Keratinocyte (primary cell): ENCODE results near the gene CNNM3. TPM values are rescaled to one million over a fixed set of nuclear protein-coding genes. Genes with fewer than 3 reads are reported as not detected.

Experiments used
- DNase-seq: peaks from one replicate; pipeline ENCODE4 v3.0.0-alpha.2; 2011; ENCODE audit warnings: low read depth, missing footprints, low spot score
- FAIRE-seq: peaks from 2 replicates; lab custom pipeline; 2011; peaks lifted over from hg19 to GRCh38; lab: Jason Lieb, UNC
- H2AFZ ChIP-seq: 2 replicates; pipeline ENCODE4 v1.6.0; 2012; ENCODE audit warnings: low read length, control low read depth, inconsistent platforms; ENCODE audit not compliant: control insufficient read depth
- H3K27ac ChIP-seq: 2 replicates; pipeline ENCODE4 v1.5.1; 2011; ENCODE audit warnings: low read length; ENCODE audit not compliant: control insufficient read depth, insufficient read depth
- H3K27me3 ChIP-seq: 3 replicates; pipeline ENCODE4 v1.6.0; 2011; ENCODE audit warnings: low read length; ENCODE audit not compliant: control insufficient read depth, insufficient read depth; ENCODE audit errors: extremely low read depth
- H3K36me3 ChIP-seq, 2 experiments: 2 replicates in 1 of 2; 3 replicates in 1 of 2; pipeline ENCODE4 v1.5.1; 2011; ENCODE audit warnings: low read length in 2 of 2, mild to moderate bottlenecking in 1 of 2; ENCODE audit not compliant: control insufficient read depth in 2 of 2, insufficient read depth in 2 of 2; ENCODE audit errors: extremely low read depth in 1 of 2
- H3K4me1 ChIP-seq: 3 replicates; pipeline ENCODE4 v1.5.1; 2011; ENCODE audit warnings: low read length; ENCODE audit not compliant: control insufficient read depth, insufficient read depth; ENCODE audit errors: extremely low read depth
- H3K4me2 ChIP-seq: 3 replicates; pipeline ENCODE4 v1.6.0; 2011; ENCODE audit warnings: low read depth, low read length; ENCODE audit not compliant: control insufficient read depth, insufficient read depth; ENCODE audit errors: extremely low read depth
- H3K4me3 ChIP-seq, 3 experiments: fragments of 200-600 bp in 1 of 3; sonication (generic) in 1 of 3; 2 replicates in 2 of 3; 3 replicates in 1 of 3; pipeline ENCODE4 v1.5.1; 2011 to 2016; ENCODE audit warnings: low read length in 3 of 3, mild to moderate bottlenecking in 3 of 3, control low read depth in 2 of 3, inconsistent platforms in 1 of 3, low read depth in 1 of 3, mixed read lengths in 1 of 3, mixed run types in 1 of 3, moderate library complexity in 1 of 3; ENCODE audit not compliant: control insufficient read depth in 2 of 3, insufficient read depth in 2 of 3; ENCODE audit errors: extremely low read depth in 1 of 3
- H3K79me2 ChIP-seq: 2 replicates; pipeline ENCODE4 v1.6.0; 2012; ENCODE audit warnings: low read length; ENCODE audit not compliant: control insufficient read depth, insufficient read depth
- H3K9ac ChIP-seq: 3 replicates; pipeline ENCODE4 v1.6.0; 2011; ENCODE audit warnings: low read length; ENCODE audit not compliant: control insufficient read depth, insufficient read depth; ENCODE audit errors: extremely low read depth
- H3K9me1 ChIP-seq: 3 replicates; pipeline ENCODE4 v1.6.0; 2011; ENCODE audit warnings: low read length; ENCODE audit not compliant: control insufficient read depth, insufficient read depth; ENCODE audit errors: extremely low read depth
- H3K9me3 ChIP-seq: 2 replicates; pipeline ENCODE4 v1.5.1; 2012; ENCODE audit warnings: low read depth, low read length; ENCODE audit not compliant: control insufficient read depth
- H4K20me1 ChIP-seq: 3 replicates; pipeline ENCODE4 v1.6.0; 2011; ENCODE audit warnings: low read length; ENCODE audit not compliant: control insufficient read depth, insufficient read depth; ENCODE audit errors: extremely low read depth
- EZH2 ChIP-seq: IDR thresholded peaks from one replicate; pipeline ENCODE4 v1.6.1; 2012; ENCODE audit warnings: inconsistent platforms, mild to moderate bottlenecking, low read length, moderate library complexity
- dilution Hi-C: fragments of 300-500 bp; cut with MboI; formaldehyde crosslinking; loops from one replicate; pipeline ENCODE4 v1.7.0; 2020; ENCODE audit warnings: low sequenced_read_pairs; ENCODE audit not compliant: extremely low pct_ligation_motif_present
- polyA plus RNA-seq, 5 experiments: library from polyadenylated mRNA; depleted of rRNA in 3 of 5; stranded (reverse) in 3 of 5; stranded (forward) in 1 of 5; unstranded in 1 of 5; fragments of >200 nt; gene quantifications; 1 replicate in 1 of 5; 2 replicates in 3 of 5; 3 replicates in 1 of 5; pipeline versions ENCODE4 v1.2.1 to v1.2.3, GENCODE V29; 2011 to 2012; ENCODE audit warnings: missing spikeins in 2 of 5, low read depth in 1 of 5, low replicate concordance in 1 of 5
- TF ChIP-seq, protein P1 (sequence below), 3 experiments: IDR thresholded peaks in 1 of 3; conservative IDR thresholded peaks in 1 of 3; optimal IDR thresholded peaks in 1 of 3; 2 replicates in 2 of 3; 3 replicates in 1 of 3; pipeline versions ENCODE3 to v1.5.1; 2011; ENCODE audit warnings: low read length in 3 of 3, mild to moderate bottlenecking in 3 of 3, moderate library complexity in 2 of 3, control low read depth in 1 of 3, inconsistent platforms in 1 of 3; ENCODE audit not compliant: insufficient read depth in 2 of 3; ENCODE audit errors: extremely low read depth in 1 of 3

CNNM3 gene
- polyA plus RNA-seq, 1 donor (not counting 4 experiments of a cell fraction or from before 2014, with no cell fraction given), result 2.3 TPM

DNA sequence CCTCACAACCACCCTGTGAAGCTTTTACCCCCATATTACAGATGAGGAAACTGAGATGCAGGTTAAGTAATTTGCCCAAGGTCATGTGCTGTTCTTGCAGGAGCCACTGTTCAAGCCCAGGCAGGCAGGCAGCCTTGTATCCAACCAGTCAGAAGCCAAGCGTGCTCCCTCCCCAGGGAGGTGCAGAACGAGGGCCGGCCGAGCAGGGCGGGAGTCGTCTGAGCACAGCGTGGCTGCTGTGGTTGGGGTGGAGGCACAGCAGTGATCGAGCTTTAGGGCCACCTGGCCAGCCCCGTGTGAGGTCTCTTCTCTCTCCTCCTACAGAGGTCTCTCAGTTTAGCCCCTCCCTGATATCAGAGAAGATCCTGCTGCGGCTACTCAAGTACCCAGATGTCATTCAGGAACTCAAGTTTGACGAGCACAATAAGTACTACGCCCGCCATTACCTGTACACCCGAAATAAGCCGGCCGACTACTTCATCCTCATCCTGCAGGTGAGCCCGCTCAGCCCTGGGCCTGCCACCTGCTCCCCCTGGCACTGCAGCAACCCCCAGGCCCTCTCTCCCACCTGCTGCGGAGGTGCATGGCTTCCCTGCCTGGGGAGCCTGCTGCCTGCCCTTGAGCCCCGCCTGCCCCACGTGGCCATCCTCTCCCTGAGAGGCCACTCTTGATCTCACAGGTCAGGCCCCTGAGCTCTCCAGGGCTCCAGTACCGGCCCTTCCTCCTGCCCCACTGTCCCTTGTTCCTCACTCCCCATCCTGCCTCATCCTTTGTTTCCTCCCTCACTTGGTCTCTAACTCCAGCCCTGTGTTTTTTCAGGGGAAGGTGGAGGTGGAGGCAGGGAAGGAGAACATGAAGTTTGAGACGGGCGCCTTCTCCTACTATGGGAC lies 17.1 kb upstream of the CNNM3 start:
- H3K4me1 ChIP-seq, result no peaks in the 10 kb centered on the region
- H2AFZ ChIP-seq, result no peak overlapping the region
- H3K9me3 ChIP-seq, result no peaks in the 10 kb centered on the region
- no peaks in the 10 kb centered on the region for H3K27me3 ChIP-seq
- DNase-seq (no peak), FAIRE-seq (no peak)
- H3K27ac ChIP-seq, result no peak overlapping the region
- H3K4me2 ChIP-seq, result no peak overlapping the region
- H3K9ac ChIP-seq, result no peak overlapping the region
- TF ChIP-seq EZH2, result no peak
- TF ChIP-seq, protein P1, sequence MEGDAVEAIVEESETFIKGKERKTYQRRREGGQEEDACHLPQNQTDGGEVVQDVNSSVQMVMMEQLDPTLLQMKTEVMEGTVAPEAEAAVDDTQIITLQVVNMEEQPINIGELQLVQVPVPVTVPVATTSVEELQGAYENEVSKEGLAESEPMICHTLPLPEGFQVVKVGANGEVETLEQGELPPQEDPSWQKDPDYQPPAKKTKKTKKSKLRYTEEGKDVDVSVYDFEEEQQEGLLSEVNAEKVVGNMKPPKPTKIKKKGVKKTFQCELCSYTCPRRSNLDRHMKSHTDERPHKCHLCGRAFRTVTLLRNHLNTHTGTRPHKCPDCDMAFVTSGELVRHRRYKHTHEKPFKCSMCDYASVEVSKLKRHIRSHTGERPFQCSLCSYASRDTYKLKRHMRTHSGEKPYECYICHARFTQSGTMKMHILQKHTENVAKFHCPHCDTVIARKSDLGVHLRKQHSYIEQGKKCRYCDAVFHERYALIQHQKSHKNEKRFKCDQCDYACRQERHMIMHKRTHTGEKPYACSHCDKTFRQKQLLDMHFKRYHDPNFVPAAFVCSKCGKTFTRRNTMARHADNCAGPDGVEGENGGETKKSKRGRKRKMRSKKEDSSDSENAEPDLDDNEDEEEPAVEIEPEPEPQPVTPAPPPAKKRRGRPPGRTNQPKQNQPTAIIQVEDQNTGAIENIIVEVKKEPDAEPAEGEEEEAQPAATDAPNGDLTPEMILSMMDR (optimal IDR thresholded peaks at IDR 0.05 in 1 of 3, IDR thresholded peaks at IDR 0.05 in 1 of 3, conservative IDR thresholded peaks at IDR 0.05 in 1 of 3; ENCODE audit: extremely low read depth in 1 of 3, insufficient read depth in 2 of 3, low read length in 3 of 3), result no peak
- H4K20me1 ChIP-seq, result no peaks in the 10 kb centered on the region
- H3K4me3 ChIP-seq, result no peak overlapping the region
- peaks cover 0 to 3% of the 10 kb centered on the region in 2 experiments for H3K36me3 ChIP-seq
- no peaks in the 10 kb centered on the region for H3K79me2 ChIP-seq
- dilution Hi-C loops, result no loop called here
- no peaks in the 10 kb centered on the region for H3K9me1 ChIP-seq

DNA sequence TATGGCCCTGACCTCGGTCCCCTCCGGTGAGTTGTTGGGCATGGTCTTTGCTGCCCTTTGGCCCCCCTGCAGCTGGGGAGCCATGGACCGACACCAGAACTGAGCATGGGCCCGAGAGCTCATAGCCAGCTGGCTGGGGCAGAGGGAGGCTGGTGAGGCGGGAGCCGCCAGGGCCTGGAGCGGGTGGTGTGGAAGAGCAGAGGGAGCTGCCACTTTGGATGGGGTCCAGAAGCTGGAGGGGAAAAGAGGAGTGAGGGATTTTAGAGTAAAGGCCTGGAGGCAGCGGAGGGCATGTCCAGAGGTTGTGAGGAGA lies 16.5 kb upstream of the CNNM3 start:
- Histone ChIP-seq H2AFZ (no peak overlapping the region), H3K36me3 (peaks cover 0 to 3% of the 10 kb centered on the region in 2 experiments), H3K9me1 (no peaks in the 10 kb centered on the region), H3K9ac (no peak overlapping the region), H4K20me1 (no peaks in the 10 kb centered on the region), H3K27ac (no peak overlapping the region), H3K79me2 (no peaks in the 10 kb centered on the region), H3K4me1 (no peaks in the 10 kb centered on the region), H3K9me3 (no peaks in the 10 kb centered on the region), H3K4me2 (no peak overlapping the region), H3K4me3 (no peak overlapping the region), H3K27me3 (no peaks in the 10 kb centered on the region)
- FAIRE-seq, result no peak
- dilution Hi-C loops, result no loop called here
- TF ChIP-seq EZH2, result no peak
- TF ChIP-seq, protein P1 (optimal IDR thresholded peaks at IDR 0.05 in 1 of 3, IDR thresholded peaks at IDR 0.05 in 1 of 3, conservative IDR thresholded peaks at IDR 0.05 in 1 of 3; ENCODE audit: extremely low read depth in 1 of 3, insufficient read depth in 2 of 3, low read length in 3 of 3), result no peak
- no peak for DNase-seq
